Osteoblast (primary cell): Measurements from ENCODE around the gene CELSR1. TPM values are rescaled to one million over a fixed set of nuclear protein-coding genes. Genes with fewer than 3 reads are reported as not detected.
A peak's percentile ranks its signal among the peaks of the same experiment; 100 is the strongest.
"Not testable (repeated sequence)": the region's sequence is repeated elsewhere in the genome, so short reads cannot be mapped to it uniquely, and the experiment has no call there.

Source experiments
- DNase-seq: peaks from one replicate; pipeline ENCODE4 v3.0.0; 2011; ENCODE audit warnings: low spot score, mixed read lengths; ENCODE audit not compliant: insufficient read length; ENCODE audit errors: missing footprints
- H2AFZ ChIP-seq: 2 replicates; pipeline ENCODE4 v1.6.0; 2011; ENCODE audit warnings: mild to moderate bottlenecking, low read length
- H3K27ac ChIP-seq: 2 replicates; pipeline ENCODE4 v1.5.1; 2011; ENCODE audit warnings: mild to moderate bottlenecking, low read depth, low read length, moderate library complexity
- H3K27me3 ChIP-seq: 2 replicates; pipeline ENCODE4 v1.6.0; 2012; ENCODE audit warnings: mild to moderate bottlenecking, control low read depth, inconsistent platforms, low read length, moderate library complexity; ENCODE audit not compliant: insufficient read depth
- H3K36me3 ChIP-seq: 2 replicates; pipeline ENCODE4 v1.5.1; 2011; ENCODE audit warnings: mild to moderate bottlenecking, low read length, control low read depth, moderate library complexity; ENCODE audit not compliant: insufficient read depth
- H3K4me1 ChIP-seq: 2 replicates; pipeline ENCODE4 v1.5.1; 2011; ENCODE audit warnings: mild to moderate bottlenecking, low read length, control low read depth, moderate library complexity; ENCODE audit not compliant: insufficient read depth
- H3K4me2 ChIP-seq: 2 replicates; pipeline ENCODE4 v1.6.0; 2011; ENCODE audit warnings: mild to moderate bottlenecking, low read length; ENCODE audit not compliant: insufficient read depth
- H3K4me3 ChIP-seq: fragments of 200-600 bp; sonication (generic); 3 replicates; pipeline ENCODE4 v1.5.1; 2012; ENCODE audit warnings: mild to moderate bottlenecking, low read length, inconsistent platforms; ENCODE audit not compliant: insufficient read depth
- H3K79me2 ChIP-seq: 2 replicates; pipeline ENCODE4 v1.6.0; 2012; ENCODE audit warnings: mild to moderate bottlenecking, low read length, control low read depth, inconsistent platforms; ENCODE audit not compliant: insufficient read depth
- H3K9me3 ChIP-seq: 2 replicates; pipeline ENCODE4 v1.5.1; 2011; ENCODE audit warnings: low read depth, low read length, control low read depth
- H4K20me1 ChIP-seq: 2 replicates; pipeline ENCODE4 v1.6.0; 2012; ENCODE audit warnings: mild to moderate bottlenecking, low read length, control low read depth; ENCODE audit not compliant: insufficient read depth
- CTCF ChIP-seq: IDR thresholded peaks from 2 replicates; pipeline ENCODE4 v1.5.1; 2011; ENCODE audit warnings: mild to moderate bottlenecking, low read depth, low read length, moderate library complexity; ENCODE audit errors: extremely low read depth
- total RNA-seq: library from RNA; depleted of rRNA; stranded (reverse); fragments of >200 nt; gene quantifications from 2 replicates; pipeline ENCODE4 v1.2.3, GENCODE V29; 2012

Gene CELSR1
- total RNA-seq, 1 donor, result 3.6 TPM

GRCh38 chr22:46317646-46318045 lies 219.8 kb downstream of the CELSR1 start:
- Histone ChIP-seq H3K27ac (no peak overlapping the region), H3K27me3 (no peaks in the 10 kb centered on the region), H2AFZ (no peak overlapping the region), H3K79me2 (peaks cover 30% of the 10 kb centered on the region), H3K9me3 (no peaks in the 10 kb centered on the region), H3K4me2 (no peak overlapping the region), H4K20me1 (no peaks in the 10 kb centered on the region), H3K4me1 (no peaks in the 10 kb centered on the region), H3K36me3 (peaks cover 15% of the 10 kb centered on the region), H3K4me3 (no peak overlapping the region)
- peak; percentile 34 for DNase-seq
- no peak for TF ChIP-seq CTCF

- no peak overlapping the region for H3K27ac ChIP-seq
- no peaks in the 10 kb centered on the region for H3K27me3 ChIP-seq
- no peaks in the 10 kb centered on the region for H4K20me1 ChIP-seq
- peaks cover 27% of the 10 kb centered on the region for H3K36me3 ChIP-seq
- H3K4me3 ChIP-seq, result no peak overlapping the region
- H3K4me2 ChIP-seq, result no peak overlapping the region
- peaks cover 30% of the 10 kb centered on the region for H3K79me2 ChIP-seq
- DNase-seq, result peak; percentile 68
- no peak overlapping the region for H2AFZ ChIP-seq
- TF ChIP-seq CTCF, result no peak
- no peaks in the 10 kb centered on the region for H3K9me3 ChIP-seq
- no peaks in the 10 kb centered on the region for H3K4me1 ChIP-seq
Measured at GRCh38 chr22:46315976-46316375, 221.4 kb downstream of the CELSR1 start.

DNA sequence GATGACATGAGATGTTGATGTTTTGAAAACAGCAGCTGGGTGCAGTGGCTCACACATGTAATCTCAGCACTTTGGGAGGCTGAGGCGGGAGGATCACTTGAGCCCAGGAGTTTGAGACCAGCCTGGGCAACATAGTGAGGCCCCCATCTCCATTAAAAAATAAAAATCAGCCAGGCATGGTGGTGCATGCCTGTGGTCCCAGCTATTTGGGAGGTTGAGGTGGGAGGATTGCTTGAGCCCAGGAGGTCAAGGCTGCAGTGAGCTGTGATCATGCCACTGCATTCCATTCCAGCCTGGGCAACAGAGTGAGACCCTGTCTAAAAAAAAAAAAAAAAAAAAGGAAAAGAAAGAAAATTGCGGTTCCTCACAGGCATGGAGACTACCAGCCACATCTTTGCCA lies 224.6 kb downstream of the CELSR1 start:
- peaks cover 39% of the 10 kb centered on the region for H3K79me2 ChIP-seq
- H3K4me1 ChIP-seq, H3K27ac ChIP-seq, H3K9me3 ChIP-seq, H3K4me3 ChIP-seq, H3K27me3 ChIP-seq, H3K4me2 ChIP-seq, DNase-seq, H4K20me1 ChIP-seq, H2AFZ ChIP-seq: not testable (repeated sequence)
- peaks cover 17% of the 10 kb centered on the region for H3K36me3 ChIP-seq

DNA sequence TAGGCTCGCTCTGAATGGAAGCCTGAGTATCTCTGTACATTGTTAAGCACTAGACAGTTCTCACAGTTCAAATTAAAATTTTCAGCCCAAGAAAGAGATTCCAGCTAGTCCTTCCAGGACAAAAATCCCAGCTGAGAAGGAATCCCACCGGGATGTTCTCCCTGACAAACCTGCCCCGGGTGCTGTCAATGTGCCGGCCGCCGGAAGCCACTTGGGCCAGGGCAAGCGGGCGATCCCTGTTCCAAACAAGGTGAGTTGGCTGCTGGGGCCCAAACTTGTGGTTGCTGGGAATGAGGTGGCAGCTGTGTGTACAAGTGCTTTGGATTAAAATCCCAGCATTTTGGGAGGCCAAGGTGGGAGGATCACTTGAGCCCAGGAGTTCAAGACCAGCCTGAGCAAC lies 225.4 kb downstream of the CELSR1 start:
- no peak overlapping the region for H3K27ac ChIP-seq
- H3K4me1 ChIP-seq, result no peaks in the 10 kb centered on the region
- no peak overlapping the region for H3K4me2 ChIP-seq
- H3K27me3 ChIP-seq, result no peaks in the 10 kb centered on the region
- H3K4me3 ChIP-seq, result no peak overlapping the region
- H3K79me2 ChIP-seq, result peaks cover 47% of the 10 kb centered on the region
- H3K36me3 ChIP-seq, result peaks cover 17% of the 10 kb centered on the region
- no peak overlapping the region for H2AFZ ChIP-seq
- no peaks in the 10 kb centered on the region for H4K20me1 ChIP-seq
- H3K9me3 ChIP-seq, result no peaks in the 10 kb centered on the region
- TF ChIP-seq CTCF, result no peak
- no peak for DNase-seq

Other genes with a start within 250 kb of the CELSR1 start
- gene GTSE1, start 240.8 kb downstream of the CELSR1 start, total RNA-seq, result 1.8 and 2.1 TPM in 2 replicates
- gene TRMU, start 201.9 kb downstream of the CELSR1 start, total RNA-seq, result 18.9 and 22.1 TPM in 2 replicates
- 16.8 and 17.0 TPM in 2 replicates for gene GRAMD4, start 82.8 kb upstream of the CELSR1 start, total RNA-seq
- gene CERK, start 200.6 kb upstream of the CELSR1 start, total RNA-seq, result 27.7 and 28.2 TPM in 2 replicates
- gene TBC1D22A, start 225.0 kb upstream of the CELSR1 start, total RNA-seq, result 17.7 and 18.9 TPM in 2 replicates